GM12872 (cell line): ENCODE data around the gene ARMH3.

Experiments used
- TF ChIP-seq, protein P1 (sequence below): IDR thresholded peaks from 3 replicates; pipeline ENCODE4 v1.5.1; 2011; ENCODE audit warnings: low read depth, mild to moderate bottlenecking, low read length, moderate library complexity; ENCODE audit not compliant: insufficient read depth

The ARMH3 gene

DNA sequence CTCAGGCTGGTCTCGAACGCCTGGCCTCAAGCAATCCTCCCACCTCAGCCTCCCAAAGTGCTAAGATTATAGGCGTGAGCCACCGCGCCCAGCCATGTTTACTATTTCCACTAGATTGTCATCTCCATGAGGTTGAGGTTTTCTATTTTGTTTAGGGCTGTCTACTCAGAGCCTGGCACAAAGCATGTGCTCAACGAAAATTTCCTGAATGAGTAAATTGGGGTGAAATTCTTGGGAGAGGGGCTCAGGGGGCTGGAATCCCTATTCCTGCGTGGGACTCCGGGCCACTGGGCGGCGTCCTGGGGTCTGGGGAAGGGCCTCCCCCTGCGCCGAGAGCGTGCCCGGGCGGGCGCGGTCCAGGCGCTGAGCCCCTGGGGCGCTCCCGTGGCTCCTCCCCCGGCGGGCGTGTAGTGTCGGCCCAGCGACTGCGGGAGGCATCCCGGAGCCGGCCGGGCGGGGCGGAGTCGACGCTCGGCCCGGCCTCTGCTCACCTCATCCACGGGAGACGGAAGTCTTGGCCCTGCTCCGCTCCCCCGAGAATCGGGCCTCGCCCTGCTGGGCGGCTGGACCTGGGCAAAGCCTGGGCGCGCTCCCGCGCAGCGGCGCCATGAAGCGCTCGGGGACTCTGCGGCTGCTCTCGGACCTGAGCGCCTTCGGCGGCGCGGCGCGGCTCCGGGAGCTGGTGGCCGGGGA is 9.0 kb upstream of the ARMH3 start, which contains the start of gene HPS6:
Gene HPS6 (plus strand): TSS at position 482 of the 693 bp plus-strand sequence. CDS start 126 bp downstream, at position 608.
- TF ChIP-seq, protein P1, sequence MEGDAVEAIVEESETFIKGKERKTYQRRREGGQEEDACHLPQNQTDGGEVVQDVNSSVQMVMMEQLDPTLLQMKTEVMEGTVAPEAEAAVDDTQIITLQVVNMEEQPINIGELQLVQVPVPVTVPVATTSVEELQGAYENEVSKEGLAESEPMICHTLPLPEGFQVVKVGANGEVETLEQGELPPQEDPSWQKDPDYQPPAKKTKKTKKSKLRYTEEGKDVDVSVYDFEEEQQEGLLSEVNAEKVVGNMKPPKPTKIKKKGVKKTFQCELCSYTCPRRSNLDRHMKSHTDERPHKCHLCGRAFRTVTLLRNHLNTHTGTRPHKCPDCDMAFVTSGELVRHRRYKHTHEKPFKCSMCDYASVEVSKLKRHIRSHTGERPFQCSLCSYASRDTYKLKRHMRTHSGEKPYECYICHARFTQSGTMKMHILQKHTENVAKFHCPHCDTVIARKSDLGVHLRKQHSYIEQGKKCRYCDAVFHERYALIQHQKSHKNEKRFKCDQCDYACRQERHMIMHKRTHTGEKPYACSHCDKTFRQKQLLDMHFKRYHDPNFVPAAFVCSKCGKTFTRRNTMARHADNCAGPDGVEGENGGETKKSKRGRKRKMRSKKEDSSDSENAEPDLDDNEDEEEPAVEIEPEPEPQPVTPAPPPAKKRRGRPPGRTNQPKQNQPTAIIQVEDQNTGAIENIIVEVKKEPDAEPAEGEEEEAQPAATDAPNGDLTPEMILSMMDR = no peak; the same call in 2 of the 3 replicates

DNA sequence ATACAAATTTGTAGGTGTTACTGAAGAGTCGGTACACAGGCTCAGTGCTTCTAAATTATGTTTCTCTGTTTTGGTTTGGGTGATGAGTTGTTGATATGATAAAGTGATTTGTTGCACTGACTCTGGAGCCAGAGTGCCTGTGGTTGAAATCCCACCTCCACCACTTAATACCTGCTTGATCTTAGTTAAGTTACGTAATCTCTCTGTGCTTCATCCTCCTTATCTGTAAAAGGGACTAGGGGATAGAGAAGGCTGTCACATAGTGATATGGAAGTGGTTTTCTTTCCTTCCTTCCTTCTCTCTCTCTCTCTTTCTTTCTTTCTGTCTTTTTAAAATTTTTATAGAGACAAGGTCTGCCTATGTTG is 8.5 kb upstream of the ARMH3 start:
- TF ChIP-seq, protein P1 = no peak

DNA sequence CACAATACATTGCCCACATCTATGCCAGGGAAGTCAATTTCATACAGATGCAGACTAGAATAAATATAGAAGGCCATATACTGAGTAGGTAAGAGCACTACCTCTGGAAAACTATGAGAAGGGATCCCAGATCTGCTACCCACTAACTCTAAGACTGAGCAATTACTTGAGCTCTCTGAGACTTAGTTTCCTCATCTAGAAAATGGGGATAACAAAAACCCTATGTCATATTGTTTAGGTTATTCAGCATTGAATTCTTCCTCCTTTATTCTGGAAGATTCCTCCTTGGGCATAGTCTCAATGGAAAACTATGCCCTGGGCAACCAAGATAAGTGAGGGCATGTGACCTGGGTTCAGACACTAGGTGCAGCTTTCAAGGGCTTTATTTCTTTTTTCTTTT is 4.0 kb upstream of the ARMH3 start:
- TF ChIP-seq, protein P1 = no peak

DNA sequence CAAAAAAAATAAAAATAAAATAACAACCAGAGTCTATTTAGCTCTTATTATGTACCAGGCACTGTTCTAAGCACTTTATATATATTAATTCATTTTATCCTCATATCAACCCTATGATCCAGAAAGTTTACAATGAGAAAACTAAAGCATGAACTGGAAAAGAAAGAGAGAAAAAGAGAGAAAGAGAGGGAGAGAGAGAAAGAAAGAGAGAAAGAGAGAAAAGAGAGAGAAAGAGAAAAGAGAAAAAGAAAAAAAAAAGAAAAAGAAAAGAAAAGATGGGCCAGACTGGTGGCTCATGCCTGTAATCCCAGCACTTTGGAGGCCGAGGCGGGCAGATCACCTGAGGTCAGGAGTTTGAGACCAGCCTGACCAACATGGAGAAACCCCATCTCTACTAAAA is 9.9 kb downstream of the ARMH3 start:
- TF ChIP-seq, protein P1 = no peak

DNA sequence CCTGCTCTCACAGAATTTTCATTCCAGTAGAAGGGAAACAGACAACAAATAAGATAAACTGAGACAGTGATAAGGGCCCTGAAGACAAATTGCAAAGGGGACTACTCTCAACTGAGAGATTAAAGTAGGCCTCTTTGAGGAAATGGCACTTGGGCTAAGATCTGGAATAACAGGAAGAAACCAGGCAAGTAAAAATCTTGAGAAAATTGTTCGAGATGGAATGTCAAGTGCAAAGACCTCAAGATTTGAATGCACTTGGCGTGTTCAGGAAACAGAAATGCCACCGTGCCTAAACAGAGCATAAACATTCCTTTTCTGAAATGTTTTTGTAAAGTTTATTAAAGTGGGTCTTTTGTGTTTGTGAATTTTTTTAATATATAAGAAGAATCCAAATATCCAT is 10.7 kb downstream of the ARMH3 start:
- TF ChIP-seq, protein P1 = no peak

DNA sequence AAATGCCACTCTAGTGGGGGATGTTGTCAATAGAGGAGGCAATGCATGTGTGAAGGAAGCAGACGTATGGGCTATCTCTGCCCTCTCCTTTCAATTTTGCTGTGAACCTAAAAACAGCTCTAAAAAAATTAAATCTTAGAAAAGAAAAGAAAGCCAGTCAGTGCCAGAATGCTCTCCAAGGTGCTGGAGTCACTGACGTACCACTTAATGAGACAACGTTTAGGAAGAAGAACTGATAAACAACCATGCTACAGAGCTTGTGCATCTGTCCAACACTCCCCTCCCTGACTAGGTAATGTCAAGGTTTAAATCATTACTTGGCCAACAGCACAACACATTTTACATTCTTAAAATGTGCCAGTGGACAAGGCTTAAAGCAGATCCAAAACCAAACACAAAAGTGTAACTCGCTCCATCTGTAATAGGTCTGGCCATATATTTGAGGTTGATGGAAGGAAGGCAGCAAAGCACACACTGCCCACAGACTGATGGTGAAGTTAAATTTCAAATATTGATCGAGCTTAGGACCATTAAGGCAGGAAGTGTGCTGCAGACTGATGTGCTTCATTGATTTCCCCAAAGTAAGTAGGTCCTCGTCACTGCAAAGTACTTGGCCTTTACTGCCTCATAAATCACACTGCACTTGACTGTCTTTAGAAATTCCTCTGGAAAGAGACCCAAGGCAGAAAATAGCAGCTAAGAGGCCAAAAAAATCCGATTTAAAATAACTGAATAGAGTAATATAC is 15.5 kb downstream of the ARMH3 start:
- TF ChIP-seq, protein P1 = no peak

DNA sequence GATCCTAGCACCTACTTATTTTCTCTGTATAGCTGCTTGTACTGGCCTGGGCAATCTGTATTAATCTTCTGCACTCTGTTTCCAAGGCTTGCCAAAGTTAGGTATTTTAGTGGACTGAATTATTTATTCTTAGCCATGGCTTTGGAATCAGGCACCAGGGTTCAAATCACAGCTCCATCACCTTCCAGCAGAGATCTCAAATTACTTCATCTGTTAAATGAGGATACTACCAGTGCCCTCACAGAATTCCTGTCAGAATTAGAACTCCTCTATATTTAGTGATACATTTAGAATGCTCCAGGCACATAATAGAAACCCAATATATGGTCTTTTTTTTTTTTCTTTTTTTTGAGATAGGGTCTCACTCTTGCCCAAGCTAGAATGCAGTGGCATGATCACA is 17.6 kb downstream of the ARMH3 start:
- TF ChIP-seq, protein P1 = no peak
